ENCODE measurements around the gene NANS.

- TF ChIP-seq, protein P1, sequence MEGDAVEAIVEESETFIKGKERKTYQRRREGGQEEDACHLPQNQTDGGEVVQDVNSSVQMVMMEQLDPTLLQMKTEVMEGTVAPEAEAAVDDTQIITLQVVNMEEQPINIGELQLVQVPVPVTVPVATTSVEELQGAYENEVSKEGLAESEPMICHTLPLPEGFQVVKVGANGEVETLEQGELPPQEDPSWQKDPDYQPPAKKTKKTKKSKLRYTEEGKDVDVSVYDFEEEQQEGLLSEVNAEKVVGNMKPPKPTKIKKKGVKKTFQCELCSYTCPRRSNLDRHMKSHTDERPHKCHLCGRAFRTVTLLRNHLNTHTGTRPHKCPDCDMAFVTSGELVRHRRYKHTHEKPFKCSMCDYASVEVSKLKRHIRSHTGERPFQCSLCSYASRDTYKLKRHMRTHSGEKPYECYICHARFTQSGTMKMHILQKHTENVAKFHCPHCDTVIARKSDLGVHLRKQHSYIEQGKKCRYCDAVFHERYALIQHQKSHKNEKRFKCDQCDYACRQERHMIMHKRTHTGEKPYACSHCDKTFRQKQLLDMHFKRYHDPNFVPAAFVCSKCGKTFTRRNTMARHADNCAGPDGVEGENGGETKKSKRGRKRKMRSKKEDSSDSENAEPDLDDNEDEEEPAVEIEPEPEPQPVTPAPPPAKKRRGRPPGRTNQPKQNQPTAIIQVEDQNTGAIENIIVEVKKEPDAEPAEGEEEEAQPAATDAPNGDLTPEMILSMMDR (conservative IDR thresholded peaks at IDR 0.05; ENCODE audit: low read length) = no peak
- no peak for TF ChIP-seq EZH2phosphoT487 (IDR thresholded peaks at IDR 0.05; ENCODE audit: borderline replicate concordance, low read depth, low read length)
These were observed 14.2 kb downstream of the NANS start for GRCh38 chr9:98070704-98071103.
